GM12878 (cell line): ENCODE results near the gene DCUN1D4.

Experiments used
- RAD21 ChIP-seq: IDR thresholded peaks from 2 replicates; pipeline ENCODE4 v1.6.1; 2011; ENCODE audit warnings: mild to moderate bottlenecking, low read depth, low read length, moderate library complexity; ENCODE audit not compliant: insufficient read depth
- TF ChIP-seq, protein P1 (sequence below): fragments of 450-650 bp; IDR thresholded peaks from 2 replicates; pipeline ENCODE4 v1.6.1; 2017; ENCODE audit warnings: mild to moderate bottlenecking
- TF ChIP-seq, protein P2 (sequence below): IDR thresholded peaks from 2 replicates; pipeline ENCODE4 v1.6.1; 2012; ENCODE audit warnings: low read depth, low read length, improper control_type of control experiment

DNA sequence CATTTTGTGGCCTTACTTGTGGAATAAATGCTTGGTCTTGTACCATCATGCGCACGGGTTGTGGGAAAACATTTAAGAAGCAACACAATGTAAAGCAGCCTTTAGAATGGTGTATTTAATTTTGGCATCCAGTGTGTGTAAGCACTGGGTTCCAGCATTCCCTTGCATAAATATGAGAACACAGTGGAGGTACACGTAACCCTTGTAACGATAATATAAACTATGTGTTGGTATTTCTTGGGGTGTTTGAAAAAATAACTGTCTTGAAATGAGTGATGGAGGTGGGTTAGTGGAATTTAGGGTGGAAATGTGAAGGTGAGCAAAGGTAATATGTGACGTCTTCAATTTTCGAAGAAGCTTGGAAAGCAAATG lies 2.1 kb downstream of the DCUN1D4 start:
- TF ChIP-seq, protein P1, sequence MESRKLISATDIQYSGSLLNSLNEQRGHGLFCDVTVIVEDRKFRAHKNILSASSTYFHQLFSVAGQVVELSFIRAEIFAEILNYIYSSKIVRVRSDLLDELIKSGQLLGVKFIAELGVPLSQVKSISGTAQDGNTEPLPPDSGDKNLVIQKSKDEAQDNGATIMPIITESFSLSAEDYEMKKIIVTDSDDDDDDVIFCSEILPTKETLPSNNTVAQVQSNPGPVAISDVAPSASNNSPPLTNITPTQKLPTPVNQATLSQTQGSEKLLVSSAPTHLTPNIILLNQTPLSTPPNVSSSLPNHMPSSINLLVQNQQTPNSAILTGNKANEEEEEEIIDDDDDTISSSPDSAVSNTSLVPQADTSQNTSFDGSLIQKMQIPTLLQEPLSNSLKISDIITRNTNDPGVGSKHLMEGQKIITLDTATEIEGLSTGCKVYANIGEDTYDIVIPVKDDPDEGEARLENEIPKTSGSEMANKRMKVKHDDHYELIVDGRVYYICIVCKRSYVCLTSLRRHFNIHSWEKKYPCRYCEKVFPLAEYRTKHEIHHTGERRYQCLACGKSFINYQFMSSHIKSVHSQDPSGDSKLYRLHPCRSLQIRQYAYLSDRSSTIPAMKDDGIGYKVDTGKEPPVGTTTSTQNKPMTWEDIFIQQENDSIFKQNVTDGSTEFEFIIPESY, result no peak
- no peak for TF ChIP-seq RAD21
- TF ChIP-seq, protein P2, sequence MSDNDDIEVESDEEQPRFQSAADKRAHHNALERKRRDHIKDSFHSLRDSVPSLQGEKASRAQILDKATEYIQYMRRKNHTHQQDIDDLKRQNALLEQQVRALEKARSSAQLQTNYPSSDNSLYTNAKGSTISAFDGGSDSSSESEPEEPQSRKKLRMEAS, result no peak
